HG03060 (cell line): ENCODE measurements around the gene RPS8.
"Not testable (repeated sequence)": the region's sequence is repeated elsewhere in the genome, so short reads cannot be mapped to it uniquely, and the experiment has no call there.

Experiments used
- ATAC-seq: cut with Tn5 transposase; IDR thresholded peaks from one replicate; pipeline ENCODE4 v1.9.1; 2021; ENCODE audit warnings: low read depth, moderate number of reproducible peaks; ENCODE audit not compliant: unreplicated experiment

RPS8 gene

GRCh38 chr1:44778705-44779576 lies 3.6 kb downstream of the RPS8 start:
- no peak for ATAC-seq

GRCh38 chr1:44780583-44781121 lies 5.3 kb downstream of the RPS8 start:
- no peak for ATAC-seq

DNA sequence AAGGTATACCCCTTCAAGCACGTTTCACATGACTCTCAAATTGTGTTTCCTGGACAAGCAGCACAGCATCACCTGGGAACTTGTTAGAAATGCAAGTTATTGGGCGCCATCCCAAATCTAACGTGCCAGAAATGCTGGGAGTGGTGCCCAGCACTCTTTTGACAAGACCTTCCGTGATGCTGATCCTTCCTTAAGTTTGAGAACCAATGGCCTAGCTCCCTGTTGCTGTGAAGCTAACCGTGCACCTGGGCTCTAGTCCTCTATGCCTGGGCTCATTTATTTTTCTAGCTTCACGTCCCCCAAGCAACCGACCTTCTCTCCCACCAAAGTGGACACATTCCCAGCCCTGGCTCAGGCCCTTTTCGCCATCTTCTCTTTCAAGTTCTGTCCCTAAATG lies 8.4 kb downstream of the RPS8 start:
- ATAC-seq: no peak

DNA sequence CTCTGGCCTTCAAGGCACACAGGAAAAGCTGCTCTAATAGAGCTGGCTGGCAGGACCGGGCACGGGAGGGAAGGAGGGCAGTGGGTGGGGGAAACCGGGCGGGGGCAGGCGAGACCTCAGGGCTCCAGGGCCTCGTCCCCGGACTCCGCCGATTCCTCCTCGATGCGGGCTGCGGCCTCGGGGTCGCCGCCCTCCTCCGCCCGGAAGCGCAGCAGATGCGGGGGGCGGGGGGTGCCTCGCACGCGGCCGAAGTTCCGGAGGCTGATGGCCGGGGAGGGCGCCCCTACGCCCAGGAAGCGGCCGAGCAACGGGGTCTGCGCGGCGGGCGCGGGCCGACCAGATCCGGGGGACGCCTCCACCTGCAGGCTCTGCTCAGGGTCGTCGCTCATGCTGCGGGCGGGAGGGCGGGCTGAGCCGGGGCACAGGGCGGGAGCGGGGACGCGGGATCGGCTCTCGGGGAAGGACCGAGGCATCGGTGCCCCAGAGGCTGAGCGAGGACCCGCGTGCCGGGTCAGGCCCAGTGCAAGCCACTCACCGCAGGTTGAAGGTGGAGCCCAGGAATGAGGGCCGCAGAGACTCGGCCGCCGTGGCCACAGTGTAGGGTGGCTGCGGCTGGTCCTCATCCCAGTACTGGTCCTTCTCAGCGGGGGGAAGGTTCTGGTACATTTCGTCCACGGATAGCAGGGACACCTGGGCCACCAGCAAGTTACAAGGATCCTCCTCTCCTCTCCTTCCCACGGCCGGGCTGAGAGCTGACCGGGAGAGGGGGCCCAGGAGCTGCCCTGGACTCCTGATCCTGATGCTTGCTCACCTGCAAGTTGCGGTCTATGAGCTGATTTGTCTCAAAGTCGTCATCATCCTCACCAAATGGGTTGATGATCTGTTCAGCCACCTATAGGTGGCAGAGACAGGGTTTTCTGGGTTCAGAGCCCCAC lies 9.0 kb downstream of the RPS8 start:
- ATAC-seq: no peak

GRCh38 chr1:44785029-44785380 lies 9.7 kb downstream of the RPS8 start:
- ATAC-seq: no peak

GRCh38 chr1:44785501-44786137 lies 10.3 kb downstream of the RPS8 start:
- ATAC-seq: no peak

DNA sequence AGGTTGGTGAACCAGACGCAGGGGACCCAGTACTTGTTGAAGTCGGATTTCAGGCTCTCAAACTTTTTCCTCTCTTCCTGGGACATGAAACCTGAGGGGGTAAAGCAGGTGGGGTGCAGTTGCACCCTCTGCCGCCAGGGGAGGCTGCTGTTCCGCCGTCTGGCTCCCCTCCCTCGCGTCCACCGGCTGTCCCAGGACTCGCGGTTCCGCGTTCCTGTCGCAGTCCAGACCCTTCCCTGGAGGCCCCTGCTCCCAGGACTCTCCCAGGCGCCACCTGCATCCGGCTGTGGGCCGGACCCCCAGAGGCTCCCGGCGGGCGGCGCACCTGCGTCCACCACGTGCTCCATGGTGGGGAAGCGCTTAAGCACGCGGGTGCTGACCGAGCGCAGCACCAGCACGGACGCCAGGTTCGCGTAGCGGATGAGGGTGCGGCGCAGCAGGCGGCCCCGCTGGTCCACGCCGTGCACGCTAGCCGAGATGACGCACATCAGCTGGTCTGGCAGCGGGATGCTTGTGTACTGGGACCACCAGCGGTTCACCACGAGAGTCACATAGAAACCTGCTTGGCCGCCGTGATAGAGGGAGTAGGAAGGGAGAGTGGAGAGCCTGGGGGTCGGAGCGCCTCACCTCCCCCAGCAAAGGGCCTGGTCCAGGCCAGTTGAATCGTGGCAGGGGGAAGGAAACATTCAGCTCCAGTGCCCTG lies 10.9 kb downstream of the RPS8 start:
- no peak for ATAC-seq

- ATAC-seq: no peak
Measured at GRCh38 chr1:44786841-44787426, 11.6 kb downstream of the RPS8 start.

- no peak for ATAC-seq
Measured at GRCh38 chr1:44787506-44787905, 12.2 kb downstream of the RPS8 start.

DNA sequence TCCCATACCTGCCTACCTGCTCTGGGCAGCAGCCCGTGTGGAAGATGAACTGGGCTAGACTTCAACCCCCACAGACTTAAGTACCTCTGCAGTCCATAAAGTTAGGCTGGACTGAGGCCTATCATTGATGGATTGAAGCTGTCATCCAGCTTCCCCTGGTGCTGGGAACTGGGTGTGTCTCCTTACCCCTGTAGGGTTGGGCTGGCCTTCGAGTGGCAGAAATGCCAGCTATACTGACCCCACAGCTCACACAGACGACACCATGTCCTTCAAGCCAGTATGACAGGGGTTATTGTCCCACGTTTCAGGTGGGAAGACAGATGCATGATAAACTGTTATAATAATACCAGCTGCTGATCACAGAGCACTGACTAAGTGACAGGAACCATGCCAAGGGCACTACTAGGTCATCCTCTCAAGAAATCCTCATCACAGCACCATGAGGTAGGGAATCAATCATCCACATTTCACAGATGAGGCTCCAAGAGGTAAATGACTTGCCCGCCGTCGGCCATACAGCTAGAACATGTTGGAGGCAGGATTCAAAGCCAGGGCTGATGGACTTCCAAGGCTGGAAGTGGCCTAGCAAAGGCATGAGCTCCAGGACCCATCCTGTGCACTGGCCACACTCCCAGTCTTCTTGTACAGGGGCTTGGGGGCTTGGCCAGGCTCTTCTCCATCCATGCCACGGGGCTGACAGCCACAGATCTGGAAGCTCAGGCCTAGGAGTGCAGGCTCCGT lies 12.9 kb downstream of the RPS8 start, which contains the start of gene BEST4:
Gene BEST4, minus strand, starts transcription at position 51 of the 741 bp plus-strand sequence. CDS start 465 bp downstream, outside the sequence.
- ATAC-seq: no peak

- ATAC-seq: no peak
Measured at GRCh38 chr1:44790968-44791801, 15.8 kb downstream of the RPS8 start.

DNA sequence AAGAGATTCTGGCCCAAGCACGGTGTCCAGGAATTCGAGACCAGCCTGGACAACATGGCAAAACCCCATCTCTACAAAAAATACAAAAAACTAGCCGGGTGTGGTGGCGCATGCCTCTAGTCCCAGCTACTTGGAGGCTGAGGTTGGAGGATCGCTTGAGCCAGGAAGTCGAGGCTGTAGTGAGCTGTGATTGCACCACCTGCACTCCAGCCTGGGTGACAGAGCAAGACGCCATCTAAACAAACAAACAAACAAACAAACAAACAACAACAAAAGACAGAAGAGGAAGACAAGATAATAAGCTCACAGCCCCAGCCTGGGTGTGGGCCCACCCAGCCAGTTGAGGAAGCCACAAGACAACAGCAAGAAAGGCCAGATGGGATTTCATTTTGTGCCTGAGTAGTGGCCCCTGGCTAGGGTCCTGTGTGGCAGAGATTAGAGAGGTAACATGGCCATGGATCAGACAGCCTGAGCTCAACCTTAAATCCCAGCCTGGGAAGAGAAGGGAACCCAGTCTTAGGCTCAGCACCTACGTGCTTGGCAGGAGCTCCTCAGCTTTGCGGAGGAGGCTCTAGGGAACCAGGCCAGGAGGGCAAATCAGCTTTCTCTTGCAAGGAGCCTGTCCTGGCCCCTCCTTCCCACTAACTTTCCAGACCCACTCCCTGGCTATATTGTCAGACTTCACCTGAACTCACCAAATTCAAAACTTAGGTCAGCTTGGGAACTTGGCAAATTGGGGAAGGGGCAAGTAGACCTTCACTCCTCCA lies 17.6 kb downstream of the RPS8 start:
- no peak for ATAC-seq

DNA sequence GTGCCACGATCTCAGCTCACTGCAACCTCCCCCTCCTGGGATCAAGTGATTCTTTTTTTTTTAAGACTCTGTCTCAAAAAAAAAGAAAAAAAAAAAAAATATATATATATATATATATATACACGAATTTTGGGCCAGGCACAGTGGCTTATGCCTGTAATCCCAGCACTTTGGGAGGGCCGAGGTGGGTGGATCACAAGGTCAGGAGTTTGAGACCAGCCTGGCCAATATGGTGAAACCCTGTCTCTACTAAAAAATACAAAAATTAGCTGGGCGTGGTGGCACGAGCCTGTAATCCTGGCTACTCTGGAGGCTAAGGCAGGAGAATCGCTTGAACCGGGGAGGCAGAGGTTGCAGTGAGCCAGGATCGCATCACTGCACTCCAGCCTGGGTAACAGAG lies 22.5 kb downstream of the RPS8 start:
- ATAC-seq: not testable (repeated sequence)

GRCh38 chr1:44798481-44799365 lies 23.4 kb downstream of the RPS8 start:
- no peak for ATAC-seq

GRCh38 chr1:44799770-44800584 lies 24.6 kb downstream of the RPS8 start, which contains the start of gene PLK3:
Gene PLK3, plus strand, starts transcription at chr1:44800377. Its CDS starts 87 bp downstream, at chr1:44800464.
- peak; percentile 59 for ATAC-seq
